GM12873 (cell line): ENCODE data around the gene TMA7.
A peak's percentile ranks its signal among the peaks of the same experiment; 100 is the strongest.

Experiments used
- TF ChIP-seq, protein P1 (sequence below): IDR thresholded peaks from 2 replicates; pipeline ENCODE4 v1.5.1; 2012; ENCODE audit warnings: low read depth, mild to moderate bottlenecking, moderate library complexity, low read length, control low read depth; ENCODE audit not compliant: insufficient read depth; ENCODE audit errors: missing control alignments

Gene TMA7

DNA sequence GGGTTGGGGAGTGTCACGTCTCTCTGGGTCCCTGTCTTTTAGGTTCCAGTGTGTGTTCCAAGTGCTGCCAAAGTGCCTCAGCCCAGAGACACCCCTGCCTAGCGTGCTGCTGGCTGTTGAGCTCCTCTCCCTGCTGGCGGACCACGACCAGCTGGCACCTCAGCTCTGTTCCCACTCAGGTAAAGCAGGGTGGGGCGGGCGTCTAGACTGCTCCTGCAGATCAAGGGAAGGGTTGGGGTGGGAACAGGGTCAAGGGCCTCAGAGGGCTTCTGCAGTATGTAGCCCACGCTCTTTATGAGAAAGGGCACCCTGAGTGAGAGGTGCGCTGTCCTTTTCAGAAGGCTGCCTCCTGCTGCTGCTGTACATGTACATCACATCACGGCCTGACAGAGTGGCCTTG is 23.6 kb downstream of the TMA7 start:
- TF ChIP-seq, protein P1, sequence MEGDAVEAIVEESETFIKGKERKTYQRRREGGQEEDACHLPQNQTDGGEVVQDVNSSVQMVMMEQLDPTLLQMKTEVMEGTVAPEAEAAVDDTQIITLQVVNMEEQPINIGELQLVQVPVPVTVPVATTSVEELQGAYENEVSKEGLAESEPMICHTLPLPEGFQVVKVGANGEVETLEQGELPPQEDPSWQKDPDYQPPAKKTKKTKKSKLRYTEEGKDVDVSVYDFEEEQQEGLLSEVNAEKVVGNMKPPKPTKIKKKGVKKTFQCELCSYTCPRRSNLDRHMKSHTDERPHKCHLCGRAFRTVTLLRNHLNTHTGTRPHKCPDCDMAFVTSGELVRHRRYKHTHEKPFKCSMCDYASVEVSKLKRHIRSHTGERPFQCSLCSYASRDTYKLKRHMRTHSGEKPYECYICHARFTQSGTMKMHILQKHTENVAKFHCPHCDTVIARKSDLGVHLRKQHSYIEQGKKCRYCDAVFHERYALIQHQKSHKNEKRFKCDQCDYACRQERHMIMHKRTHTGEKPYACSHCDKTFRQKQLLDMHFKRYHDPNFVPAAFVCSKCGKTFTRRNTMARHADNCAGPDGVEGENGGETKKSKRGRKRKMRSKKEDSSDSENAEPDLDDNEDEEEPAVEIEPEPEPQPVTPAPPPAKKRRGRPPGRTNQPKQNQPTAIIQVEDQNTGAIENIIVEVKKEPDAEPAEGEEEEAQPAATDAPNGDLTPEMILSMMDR, result no peak

DNA sequence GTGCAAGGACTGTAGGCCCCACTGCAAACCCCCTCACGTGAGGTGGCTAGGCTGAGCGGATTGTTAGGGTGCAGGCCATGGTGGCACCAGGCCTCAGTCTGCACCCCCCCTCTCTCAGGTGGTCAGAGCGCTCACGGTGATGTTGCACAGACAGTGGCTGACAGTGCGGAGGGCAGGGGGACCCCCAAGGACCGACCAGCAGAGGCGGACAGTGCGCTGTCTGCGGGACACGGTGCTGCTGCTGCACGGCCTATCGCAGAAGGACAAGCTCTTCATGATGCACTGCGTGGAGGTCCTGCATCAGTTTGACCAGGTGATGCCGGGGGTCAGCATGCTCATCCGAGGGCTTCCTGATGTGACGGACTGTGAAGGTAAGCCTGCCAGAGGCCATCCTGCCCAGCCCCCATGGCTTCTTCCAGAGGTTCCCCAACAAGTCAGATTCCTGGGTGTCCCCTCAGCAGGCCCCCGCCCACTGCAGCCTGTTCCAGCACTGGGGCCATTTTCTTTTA is 24.7 kb downstream of the TMA7 start:
- TF ChIP-seq, protein P1, result no peak

DNA sequence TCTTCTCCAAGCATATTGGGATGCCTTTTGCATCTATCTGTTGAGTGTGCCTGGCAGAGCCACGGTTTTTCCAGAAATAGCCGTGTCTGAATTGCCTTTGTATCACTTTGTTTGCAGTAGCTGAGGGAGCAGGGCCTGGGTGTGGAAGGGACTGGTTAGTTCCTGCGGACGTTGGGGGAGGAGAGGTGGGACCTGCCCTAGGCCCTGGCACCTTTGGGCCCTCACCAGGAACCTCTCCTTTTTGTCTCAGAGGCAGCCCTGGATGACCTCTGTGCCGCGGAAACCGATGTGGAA is 25.1 kb downstream of the TMA7 start:
- TF ChIP-seq, protein P1, result no peak

DNA sequence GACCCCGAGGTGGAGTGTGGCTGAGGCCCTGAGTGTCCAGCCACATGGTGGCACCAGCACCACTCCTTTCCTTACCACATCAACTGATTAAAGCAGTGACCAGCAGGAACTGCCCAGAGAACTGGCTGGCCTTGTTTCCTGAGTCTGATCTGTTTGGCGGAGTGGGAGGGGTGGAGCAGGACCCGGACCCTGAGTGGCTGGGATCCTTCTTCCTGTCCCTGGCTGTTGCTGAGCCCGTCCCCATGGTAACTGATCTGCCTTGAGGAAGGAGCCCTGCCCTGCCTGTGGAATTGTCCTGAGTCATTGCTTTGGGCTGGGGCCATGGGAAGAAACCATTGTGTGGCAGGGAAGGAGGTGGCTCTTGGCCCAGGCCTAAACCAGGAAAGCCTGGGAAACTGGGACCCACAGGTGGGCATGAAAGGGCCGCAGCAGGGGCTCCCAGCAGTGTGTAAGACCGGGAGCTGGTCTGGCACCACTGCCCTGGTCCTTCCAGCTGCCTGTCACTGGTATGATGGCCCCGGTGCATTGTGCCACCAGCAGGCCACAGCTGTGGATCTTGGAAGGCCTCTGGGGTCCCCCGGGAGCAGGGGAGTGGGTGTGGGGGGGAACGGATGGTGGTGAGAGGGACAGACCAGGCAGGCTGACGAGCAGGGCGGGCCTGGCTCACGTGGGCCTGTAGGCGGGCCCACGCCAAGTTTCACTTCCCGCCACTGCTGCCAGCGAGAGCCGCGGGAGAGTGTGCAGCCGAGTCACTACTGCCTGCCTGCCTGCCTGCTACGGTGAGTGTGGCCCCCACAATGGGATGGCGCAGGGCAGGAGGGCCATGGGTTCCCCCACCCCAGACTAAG is 25.7 kb downstream of the TMA7 start:
- TF ChIP-seq, protein P1, result peak; percentile 52

DNA sequence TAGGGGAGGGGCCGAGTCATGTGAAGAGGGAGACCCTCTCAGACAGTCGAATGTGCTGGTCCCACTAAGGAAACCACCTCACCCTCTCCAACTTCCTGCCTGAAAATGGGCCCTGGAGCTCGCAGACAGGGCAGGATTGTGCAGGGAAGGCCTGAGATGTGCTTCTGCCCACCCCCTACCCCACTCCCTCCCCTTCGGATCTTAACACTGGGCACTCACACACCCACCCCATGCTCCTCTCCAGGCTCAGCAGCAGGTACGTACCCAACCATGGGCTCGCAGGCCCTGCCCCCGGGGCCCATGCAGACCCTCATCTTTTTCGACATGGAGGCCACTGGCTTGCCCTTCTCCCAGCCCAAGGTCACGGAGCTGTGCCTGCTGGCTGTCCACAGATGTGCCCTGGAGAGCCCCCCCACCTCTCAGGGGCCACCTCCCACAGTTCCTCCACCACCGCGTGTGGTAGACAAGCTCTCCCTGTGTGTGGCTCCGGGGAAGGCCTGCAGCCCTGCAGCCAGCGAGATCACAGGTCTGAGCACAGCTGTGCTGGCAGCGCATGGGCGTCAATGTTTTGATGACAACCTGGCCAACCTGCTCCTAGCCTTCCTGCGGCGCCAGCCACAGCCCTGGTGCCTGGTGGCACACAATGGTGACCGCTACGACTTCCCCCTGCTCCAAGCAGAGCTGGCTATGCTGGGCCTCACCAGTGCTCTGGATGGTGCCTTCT is 26.5 kb downstream of the TMA7 start:
- TF ChIP-seq, protein P1, result no peak

DNA sequence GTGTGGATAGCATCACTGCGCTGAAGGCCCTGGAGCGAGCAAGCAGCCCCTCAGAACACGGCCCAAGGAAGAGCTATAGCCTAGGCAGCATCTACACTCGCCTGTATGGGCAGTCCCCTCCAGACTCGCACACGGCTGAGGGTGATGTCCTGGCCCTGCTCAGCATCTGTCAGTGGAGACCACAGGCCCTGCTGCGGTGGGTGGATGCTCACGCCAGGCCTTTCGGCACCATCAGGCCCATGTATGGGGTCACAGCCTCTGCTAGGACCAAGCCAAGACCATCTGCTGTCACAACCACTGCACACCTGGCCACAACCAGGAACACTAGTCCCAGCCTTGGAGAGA is 27.0 kb downstream of the TMA7 start:
- TF ChIP-seq, protein P1, result no peak

DNA sequence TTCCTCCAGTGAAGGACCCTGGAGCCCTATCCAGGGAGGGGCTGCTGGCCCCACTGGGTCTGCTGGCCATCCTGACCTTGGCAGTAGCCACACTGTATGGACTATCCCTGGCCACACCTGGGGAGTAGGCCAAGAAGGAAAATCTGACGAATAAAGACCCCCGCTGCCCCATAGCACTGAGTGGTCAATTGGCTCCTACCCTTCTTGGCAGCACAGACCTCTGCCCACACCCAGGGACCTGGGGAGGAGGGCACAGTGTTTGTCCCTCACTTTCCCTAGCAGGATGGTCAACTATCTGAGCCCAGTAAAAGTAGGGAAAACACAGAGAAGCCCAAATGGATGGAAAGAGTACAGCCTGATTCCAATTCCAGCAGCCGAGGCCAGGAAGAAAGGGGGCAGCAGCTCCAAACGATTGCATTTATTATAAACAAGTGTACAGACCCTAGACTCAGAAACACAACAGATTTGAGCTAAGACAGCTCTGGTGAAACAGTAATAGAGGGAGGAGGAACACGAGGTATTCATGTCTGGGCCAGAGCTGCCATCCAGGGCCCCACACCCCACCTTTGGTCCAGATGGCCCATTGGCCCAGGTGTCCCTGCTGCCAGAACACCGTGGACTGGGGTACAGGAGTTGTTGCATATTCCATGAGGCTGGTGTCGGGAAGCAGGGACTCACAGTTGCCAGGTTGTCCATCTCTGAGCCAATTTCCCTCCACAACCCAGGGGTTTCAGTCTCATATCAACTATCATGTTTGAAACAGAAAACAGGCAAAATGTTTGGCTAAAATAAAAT is 27.6 kb downstream of the TMA7 start:
- TF ChIP-seq, protein P1, result no peak
